Melanocyte of skin (primary cell): ENCODE results near the gene CTSG. TPM values are rescaled to one million over a fixed set of nuclear protein-coding genes. Genes with fewer than 3 reads are reported as not detected.

Source experiments
- total RNA-seq, 2 donors: library from RNA; depleted of rRNA; stranded (reverse); fragments of >200 nt; gene quantifications; 2 replicates each; pipeline ENCODE4 v1.2.3, GENCODE V29; 2012

Gene CTSG, protein sequence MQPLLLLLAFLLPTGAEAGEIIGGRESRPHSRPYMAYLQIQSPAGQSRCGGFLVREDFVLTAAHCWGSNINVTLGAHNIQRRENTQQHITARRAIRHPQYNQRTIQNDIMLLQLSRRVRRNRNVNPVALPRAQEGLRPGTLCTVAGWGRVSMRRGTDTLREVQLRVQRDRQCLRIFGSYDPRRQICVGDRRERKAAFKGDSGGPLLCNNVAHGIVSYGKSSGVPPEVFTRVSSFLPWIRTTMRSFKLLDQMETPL
- not detected for total RNA-seq

GRCh38 chr14:24576182-24576581, at the start of gene CTSG:
TSS of gene CTSG (minus strand) at chr14:24576250. CDS start at chr14:24576223, 27 bp downstream.

DNA sequence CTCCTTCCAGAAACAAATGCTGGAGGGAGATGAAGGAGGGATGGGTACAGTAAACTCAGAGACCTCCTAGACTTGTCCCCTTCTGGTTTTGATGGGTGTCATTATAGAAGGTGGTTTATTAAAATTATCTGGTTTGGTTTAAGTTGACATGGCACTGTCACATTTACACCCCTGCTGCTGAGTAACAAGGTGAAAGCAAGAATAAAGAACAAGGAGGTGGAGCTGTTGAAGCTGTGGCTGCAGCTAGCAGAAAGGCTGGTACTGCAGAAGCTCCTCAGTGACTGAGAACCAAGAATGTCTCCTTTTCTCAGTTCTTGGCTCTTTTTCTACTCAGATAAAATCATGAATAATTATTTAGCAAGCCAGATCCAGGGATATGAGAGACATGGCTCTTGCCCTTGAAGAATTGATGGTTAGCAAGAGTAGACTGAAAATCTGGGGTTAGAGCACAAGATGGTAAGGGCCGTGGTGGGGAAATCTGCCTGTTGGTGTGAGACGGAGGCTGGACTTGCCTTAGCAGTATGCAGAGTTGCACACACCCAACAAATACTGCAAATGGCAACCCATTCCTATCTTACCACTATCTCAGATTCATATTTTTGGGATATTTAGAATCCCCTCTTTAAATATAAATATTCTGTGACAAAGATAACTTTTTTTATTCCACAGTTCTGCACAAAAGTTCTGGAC, 33.8 kb upstream of the CTSG start, which contains the start of gene GZMH:
GZMH (minus strand) TSS at position 31 of the 690 bp plus-strand sequence. CDS start 72 bp downstream, outside the sequence.

Other genes with a start within 250 kb of the CTSG start
- gene ADCY4, start 241.2 kb downstream of the CTSG start, total RNA-seq = under 1 TPM; under 0.01 to 0.34 TPM
- 1 to 10 TPM; 3.4 to 3.7 TPM for gene RIPK3, start 236.3 kb downstream of the CTSG start, total RNA-seq
- 10 to 100 TPM; 16.0 to 29.3 TPM for gene NFATC4, start 208.1 kb downstream of the CTSG start, total RNA-seq
- 1 to 10 TPM; 1.0 to 1.7 TPM for gene NYNRIN, start 177.2 kb downstream of the CTSG start, total RNA-seq
- under 1 TPM; 0.33 to 0.34 TPM for gene CBLN3, start 146.6 kb downstream of the CTSG start, total RNA-seq
- gene KHNYN, start 146.3 kb downstream of the CTSG start, total RNA-seq = 10 to 100 TPM; 42.3 to 46.5 TPM
- gene SDR39U1, start 133.5 kb downstream of the CTSG start, total RNA-seq = 10 to 100 TPM in 1 of 2 donors, 1 to 10 TPM in 1; 7.3 to 15.5 TPM
- not detected for gene CMA1, start 68.0 kb downstream of the CTSG start, total RNA-seq
- not detected for gene GZMH, start 33.4 kb upstream of the CTSG start, total RNA-seq
- 1 to 10 TPM in 1 of 2 donors, not detected in 1; 1.0 TPM for gene GZMB, start 57.9 kb upstream of the CTSG start, total RNA-seq